ENCODE data around the gene RHCG.

- TF ChIP-seq, protein P1, sequence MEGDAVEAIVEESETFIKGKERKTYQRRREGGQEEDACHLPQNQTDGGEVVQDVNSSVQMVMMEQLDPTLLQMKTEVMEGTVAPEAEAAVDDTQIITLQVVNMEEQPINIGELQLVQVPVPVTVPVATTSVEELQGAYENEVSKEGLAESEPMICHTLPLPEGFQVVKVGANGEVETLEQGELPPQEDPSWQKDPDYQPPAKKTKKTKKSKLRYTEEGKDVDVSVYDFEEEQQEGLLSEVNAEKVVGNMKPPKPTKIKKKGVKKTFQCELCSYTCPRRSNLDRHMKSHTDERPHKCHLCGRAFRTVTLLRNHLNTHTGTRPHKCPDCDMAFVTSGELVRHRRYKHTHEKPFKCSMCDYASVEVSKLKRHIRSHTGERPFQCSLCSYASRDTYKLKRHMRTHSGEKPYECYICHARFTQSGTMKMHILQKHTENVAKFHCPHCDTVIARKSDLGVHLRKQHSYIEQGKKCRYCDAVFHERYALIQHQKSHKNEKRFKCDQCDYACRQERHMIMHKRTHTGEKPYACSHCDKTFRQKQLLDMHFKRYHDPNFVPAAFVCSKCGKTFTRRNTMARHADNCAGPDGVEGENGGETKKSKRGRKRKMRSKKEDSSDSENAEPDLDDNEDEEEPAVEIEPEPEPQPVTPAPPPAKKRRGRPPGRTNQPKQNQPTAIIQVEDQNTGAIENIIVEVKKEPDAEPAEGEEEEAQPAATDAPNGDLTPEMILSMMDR (IDR thresholded peaks at IDR 0.05) = no peak
- no peak for TF ChIP-seq POLR2A (IDR thresholded peaks at IDR 0.05)
These were observed 42.6 kb upstream of the RHCG start for GRCh38 chr15:89539027-89539426.
